PFSK-1 (cell line): Measurements from ENCODE around the gene MACROD1.

Source experiments
- FOXP2 ChIP-seq: optimal IDR thresholded peaks from 2 replicates; pipeline ENCODE3; 2011; ENCODE audit warnings: borderline replicate concordance, control low read depth, inconsistent platforms; ENCODE audit not compliant: insufficient read depth; ENCODE audit errors: extremely low read length, extremely low read depth
- POLR2AphosphoS5 ChIP-seq: IDR thresholded peaks from 2 replicates; pipeline ENCODE4 v1.6.1; 2012; ENCODE audit warnings: low read depth, mild to moderate bottlenecking, control low read depth, low read length, moderate library complexity
- REST ChIP-seq, 2 experiments: IDR thresholded peaks; 2 replicates each; pipeline versions ENCODE4 v1.6.1 to v1.8.0; 2011 to 2012; ENCODE audit warnings: low read depth in 2 of 2, low read length in 2 of 2, control low read depth in 1 of 2, inconsistent platforms in 1 of 2, mild to moderate bottlenecking in 1 of 2, moderate library complexity in 1 of 2; ENCODE audit not compliant: insufficient read depth in 1 of 2
- SIN3A ChIP-seq: IDR thresholded peaks from 2 replicates; pipeline ENCODE4 v1.6.1; 2012; ENCODE audit warnings: mild to moderate bottlenecking, low read length, moderate library complexity, borderline replicate concordance; ENCODE audit not compliant: insufficient read depth
- TAF1 ChIP-seq: IDR thresholded peaks from 2 replicates; pipeline ENCODE4 v1.6.1; 2012; ENCODE audit warnings: low read length, control low read depth, borderline replicate concordance; ENCODE audit not compliant: insufficient read depth

The MACROD1 gene

DNA sequence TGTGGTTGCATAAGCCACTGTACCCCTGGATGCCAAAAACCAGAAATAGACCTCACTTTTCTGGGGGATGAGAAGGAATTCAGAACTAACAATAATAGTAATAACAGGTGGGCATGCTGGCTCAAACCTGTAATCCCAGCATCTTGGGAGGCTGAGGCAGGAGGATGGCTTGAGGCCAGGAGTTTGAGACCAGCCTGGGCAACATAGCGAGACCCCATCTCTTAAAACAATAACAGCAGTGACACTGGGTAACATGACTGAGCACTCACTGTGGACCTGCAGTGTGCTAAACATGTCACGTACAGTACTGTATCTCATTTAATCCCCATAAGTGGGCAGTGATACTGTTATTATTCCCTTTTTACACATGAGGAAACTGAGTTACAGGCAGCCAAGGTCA, 120.2 kb downstream of the MACROD1 start:
- TF ChIP-seq TAF1 (no peak), REST (IDR thresholded peaks at IDR 0.05; ENCODE audit: insufficient read depth in 1 of 2, low read depth in 2 of 2, low read length in 2 of 2) (no peak), POLR2AphosphoS5 (no peak), SIN3A (no peak), FOXP2 (no peak)

GRCh38 chr11:64044730-64045393, 121.1 kb downstream of the MACROD1 start:
- TF ChIP-seq POLR2AphosphoS5 (no peak), SIN3A (no peak), TAF1 (no peak), REST (IDR thresholded peaks at IDR 0.05; ENCODE audit: insufficient read depth in 1 of 2, low read depth in 2 of 2, low read length in 2 of 2) (no peak), FOXP2 (no peak)

GRCh38 chr11:64043545-64043944, 122.4 kb downstream of the MACROD1 start:
- TF ChIP-seq SIN3A = no peak
- no peak for TF ChIP-seq POLR2AphosphoS5
- TF ChIP-seq TAF1 = no peak
- TF ChIP-seq REST (IDR thresholded peaks at IDR 0.05; ENCODE audit: insufficient read depth in 1 of 2, low read depth in 2 of 2, low read length in 2 of 2) = no peak
- TF ChIP-seq FOXP2 = no peak

GRCh38 chr11:64042301-64042700, 123.6 kb downstream of the MACROD1 start:
- no peak for TF ChIP-seq FOXP2
- no peak for TF ChIP-seq POLR2AphosphoS5
- no peak for TF ChIP-seq TAF1
- TF ChIP-seq SIN3A = no peak
- no peak for TF ChIP-seq REST (IDR thresholded peaks at IDR 0.05; ENCODE audit: insufficient read depth in 1 of 2, low read depth in 2 of 2, low read length in 2 of 2)

- TF ChIP-seq FOXP2 (no peak), TAF1 (no peak), POLR2AphosphoS5 (no peak), REST (IDR thresholded peaks at IDR 0.05; ENCODE audit: insufficient read depth in 1 of 2, low read depth in 2 of 2, low read length in 2 of 2) (no peak), SIN3A (no peak)
Observed at GRCh38 chr11:64041846-64042245, 124.1 kb downstream of the MACROD1 start.
